ENCODE data around the gene ACAP2.

DNA sequence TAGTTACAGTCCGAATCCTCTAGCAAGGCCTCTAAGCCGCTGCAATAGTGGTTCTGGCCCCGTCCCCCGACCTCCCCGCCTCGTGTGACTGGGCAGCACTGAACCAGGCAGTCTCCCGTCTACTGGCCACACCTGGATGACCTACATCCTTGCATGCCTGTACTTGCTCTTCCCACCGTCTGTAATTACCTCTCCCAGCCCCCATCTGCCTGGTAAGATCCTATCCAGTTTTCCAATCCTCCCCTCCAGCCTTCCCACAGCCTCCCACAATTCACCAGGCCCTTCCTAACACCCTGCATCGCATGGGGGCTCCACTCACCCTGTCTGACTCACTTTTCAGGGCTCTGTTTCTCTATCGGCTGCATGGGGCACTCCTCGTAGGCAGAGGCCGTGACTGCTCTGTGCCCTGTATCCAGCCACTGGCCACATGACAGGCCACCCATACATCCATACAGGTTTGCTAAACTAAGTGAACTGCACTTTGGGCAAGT lies 204.7 kb downstream of the ACAP2 start:
- TF ChIP-seq TAF1 (IDR thresholded peaks at IDR 0.05; ENCODE audit: low read depth, low read length): no peak
- TF ChIP-seq POLR2A (IDR thresholded peaks at IDR 0.05; ENCODE audit: low read depth, low read length): no peak
- TF ChIP-seq POLR2AphosphoS5 (IDR thresholded peaks at IDR 0.05; ENCODE audit: low read depth, low read length): no peak
- no peak for TF ChIP-seq SPI1 (IDR thresholded peaks at IDR 0.05; ENCODE audit: low read depth, low read length)

Measured in GM12891 (cell line).